SK-N-MC (cell line): Measurements from ENCODE around the gene FHIT.

Experiments
- EZH2 ChIP-seq: fragments of 200-600 bp; sonication (generic); IDR thresholded peaks from one replicate; pipeline ENCODE4 v1.6.1; 2017; ENCODE audit warnings: antibody characterized with exemption
- POLR2AphosphoS5 ChIP-seq: IDR thresholded peaks from 2 replicates; pipeline ENCODE4 v1.6.1; 2012; ENCODE audit warnings: mild to moderate bottlenecking, low read depth, low read length, borderline replicate concordance

GRCh38 chr3:59803268-59803667 lies 1448.0 kb downstream of the FHIT start:
- TF ChIP-seq EZH2 (no peak), POLR2AphosphoS5 (no peak)
